Fibroblast of gingiva (primary cell): ENCODE measurements around the gene NFATC1.
A peak's percentile ranks its signal among the peaks of the same experiment; 100 is the strongest.
"Not testable (repeated sequence)": the region's sequence is repeated elsewhere in the genome, so short reads cannot be mapped to it uniquely, and the experiment has no call there.

Experiments
- DNase-seq: peaks from one replicate; pipeline ENCODE4 v3.0.0-alpha.2; 2011; ENCODE audit warnings: low read depth

NFATC1 gene

GRCh38 chr18:79375441-79376154, 20.1 kb upstream of the NFATC1 start:
- no peak for DNase-seq

DNA sequence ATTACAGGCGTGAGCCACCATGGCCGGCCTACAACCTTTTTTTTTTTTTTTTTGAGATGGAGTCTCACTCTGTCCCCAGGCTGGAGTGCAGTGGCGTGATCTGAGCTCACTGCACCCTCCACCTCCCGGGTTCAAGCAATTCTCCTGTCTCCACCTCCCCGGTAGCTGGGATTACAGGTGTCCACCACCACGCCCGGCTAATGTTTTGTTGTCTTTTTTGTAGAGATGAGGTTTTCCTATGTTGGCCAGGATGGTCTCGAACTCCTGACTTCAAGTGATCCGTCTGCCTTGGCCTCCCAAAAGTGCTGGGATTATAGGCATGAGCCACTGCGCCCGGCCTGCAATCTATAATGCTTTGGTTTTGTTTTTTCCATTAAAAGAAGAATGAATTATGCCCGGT, 19.1 kb upstream of the NFATC1 start:
- not testable (repeated sequence) for DNase-seq

GRCh38 chr18:79377187-79377891, 18.4 kb upstream of the NFATC1 start:
- no peak for DNase-seq

GRCh38 chr18:79378536-79379250, 17.0 kb upstream of the NFATC1 start:
- DNase-seq: peak; percentile 50

- DNase-seq: no peak
These were observed 16.4 kb upstream of the NFATC1 start for GRCh38 chr18:79379251-79379905.

DNA sequence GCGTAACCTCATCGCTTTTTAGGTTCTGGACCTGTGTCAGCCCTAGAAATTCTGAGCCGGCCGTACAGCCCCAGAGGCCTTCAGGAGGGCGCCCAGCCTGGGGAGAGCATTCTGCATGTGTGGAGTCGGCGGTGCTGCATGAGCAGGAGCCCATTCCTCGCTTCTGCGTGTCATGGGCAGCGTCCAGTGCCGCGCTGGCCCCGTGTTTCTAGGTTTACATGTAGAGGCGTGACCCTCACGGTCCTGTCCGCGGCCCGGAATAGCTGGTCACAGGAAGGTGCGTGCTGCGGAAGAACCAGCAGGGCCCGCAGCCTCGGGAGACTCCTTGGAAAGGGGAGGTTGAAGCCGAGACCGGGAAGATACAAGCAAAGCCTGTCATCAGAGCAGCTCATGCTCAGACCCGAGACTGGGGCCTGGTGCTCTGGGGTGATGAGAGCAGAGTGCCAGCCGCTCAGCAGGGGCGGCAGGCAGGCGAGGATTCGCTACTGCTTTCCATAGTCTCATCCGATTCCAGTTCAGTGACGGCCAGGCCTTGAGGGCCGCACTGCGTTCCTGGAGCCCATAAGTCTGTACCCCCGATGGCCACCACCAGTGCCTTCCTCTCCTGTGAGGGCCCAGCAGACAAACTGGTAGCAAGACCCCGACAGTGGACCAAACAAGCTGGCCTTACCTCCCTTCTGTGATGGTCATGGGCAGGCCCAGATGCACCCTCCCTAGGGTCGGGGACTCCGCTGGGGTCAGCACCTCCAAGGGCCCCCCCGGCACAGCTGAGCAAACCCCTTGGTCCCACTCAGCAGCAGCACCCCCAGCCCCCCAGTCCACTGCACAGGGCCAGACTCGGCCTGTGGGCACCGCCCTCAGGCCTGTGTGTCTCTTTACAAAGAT, 15.6 kb upstream of the NFATC1 start:
- DNase-seq: no peak

GRCh38 chr18:79380816-79381806, 14.6 kb upstream of the NFATC1 start:
- peak; percentile 31 for DNase-seq

- no peak for DNase-seq
These were observed 13.9 kb upstream of the NFATC1 start for GRCh38 chr18:79381811-79382311.

DNA sequence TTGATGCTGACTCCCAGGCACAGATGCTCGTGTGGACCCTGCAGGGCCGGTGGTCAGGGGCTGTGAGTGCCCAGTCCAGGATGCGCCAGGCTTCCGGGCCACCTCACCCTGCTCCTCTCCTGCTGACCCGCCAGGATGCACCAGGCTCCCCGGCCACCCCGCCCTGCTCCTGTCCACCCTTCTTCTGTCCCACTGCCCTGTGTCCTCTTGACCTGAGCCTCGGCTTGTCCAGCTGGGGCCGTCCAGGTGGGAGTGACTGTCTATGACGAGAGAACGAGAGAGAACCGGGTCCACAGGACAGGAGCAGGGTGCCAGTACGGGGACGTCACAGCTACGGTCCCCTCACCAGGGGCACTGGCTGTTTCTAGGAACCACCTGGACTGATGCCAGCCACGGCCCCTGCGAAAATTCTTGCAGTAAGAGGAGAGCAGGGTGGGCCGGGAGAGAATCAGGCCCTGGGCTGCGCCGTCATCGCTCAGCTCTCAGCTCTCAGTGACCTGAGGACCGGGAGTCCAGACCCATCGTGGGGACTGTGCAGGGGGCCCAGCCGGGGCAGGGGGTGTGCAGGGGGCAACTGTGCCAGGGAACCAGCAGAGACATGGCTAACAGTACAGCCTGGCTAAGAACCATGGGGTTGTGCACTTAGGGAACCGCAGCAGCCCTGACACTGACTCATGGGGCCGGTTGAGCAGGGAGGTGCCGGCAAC, 12.9 kb upstream of the NFATC1 start:
- no peak for DNase-seq

DNA sequence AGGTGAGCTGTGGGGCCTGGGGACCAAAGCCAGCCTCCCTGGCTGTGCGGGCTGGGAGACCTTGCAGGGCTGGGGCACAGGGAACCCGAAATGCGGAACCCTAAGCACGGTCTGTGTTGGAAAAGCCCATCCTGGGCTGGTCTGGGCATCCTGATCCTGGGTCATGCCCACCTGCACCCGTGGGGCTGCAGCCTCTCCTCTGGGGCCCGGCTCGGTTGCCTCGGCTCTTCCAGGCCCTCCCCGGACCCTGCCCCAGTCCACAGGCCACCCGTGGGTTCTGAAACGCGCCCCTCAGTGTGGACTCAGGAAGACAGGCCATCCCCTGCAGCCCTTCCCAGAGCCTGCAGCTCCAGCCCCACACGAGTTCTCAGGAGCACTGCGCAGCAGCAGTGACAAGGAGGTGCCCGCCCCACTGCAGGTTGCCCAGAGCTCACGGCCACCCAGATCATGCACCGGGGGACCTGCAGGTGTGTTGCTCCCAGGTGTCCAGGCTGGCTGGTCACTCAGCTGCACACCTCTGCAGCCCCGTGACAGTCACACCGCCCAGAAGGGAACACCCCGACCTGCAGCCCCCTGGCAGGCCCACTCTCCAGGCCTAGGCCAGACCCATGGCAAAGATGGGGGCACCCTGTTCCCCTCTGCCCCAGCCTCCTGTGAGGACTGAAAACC, 12.2 kb upstream of the NFATC1 start:
- DNase-seq: no peak

- DNase-seq: no peak
These were observed 11.5 kb upstream of the NFATC1 start for GRCh38 chr18:79384151-79384807.

- DNase-seq: no peak
These were observed 10.9 kb upstream of the NFATC1 start for GRCh38 chr18:79384834-79385233.

DNA sequence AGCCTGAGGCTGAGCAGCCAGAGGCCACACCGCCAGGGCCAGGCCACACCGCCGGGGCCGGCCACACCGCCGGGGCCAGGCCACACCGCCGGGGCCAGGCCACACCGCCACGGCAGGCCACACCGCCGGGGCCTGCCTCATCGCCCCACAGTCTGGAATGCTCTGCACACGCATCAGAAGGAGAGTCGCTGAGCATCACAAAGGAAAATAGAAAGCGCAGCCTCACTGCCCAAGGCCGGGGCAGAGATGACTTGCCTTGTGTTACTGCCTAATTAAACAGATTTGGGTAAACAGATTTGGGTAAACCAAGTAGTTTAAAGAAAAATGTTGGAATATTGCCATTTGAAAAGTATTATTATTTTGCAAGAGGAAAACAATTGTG, 10.4 kb upstream of the NFATC1 start:
- DNase-seq: no peak

DNA sequence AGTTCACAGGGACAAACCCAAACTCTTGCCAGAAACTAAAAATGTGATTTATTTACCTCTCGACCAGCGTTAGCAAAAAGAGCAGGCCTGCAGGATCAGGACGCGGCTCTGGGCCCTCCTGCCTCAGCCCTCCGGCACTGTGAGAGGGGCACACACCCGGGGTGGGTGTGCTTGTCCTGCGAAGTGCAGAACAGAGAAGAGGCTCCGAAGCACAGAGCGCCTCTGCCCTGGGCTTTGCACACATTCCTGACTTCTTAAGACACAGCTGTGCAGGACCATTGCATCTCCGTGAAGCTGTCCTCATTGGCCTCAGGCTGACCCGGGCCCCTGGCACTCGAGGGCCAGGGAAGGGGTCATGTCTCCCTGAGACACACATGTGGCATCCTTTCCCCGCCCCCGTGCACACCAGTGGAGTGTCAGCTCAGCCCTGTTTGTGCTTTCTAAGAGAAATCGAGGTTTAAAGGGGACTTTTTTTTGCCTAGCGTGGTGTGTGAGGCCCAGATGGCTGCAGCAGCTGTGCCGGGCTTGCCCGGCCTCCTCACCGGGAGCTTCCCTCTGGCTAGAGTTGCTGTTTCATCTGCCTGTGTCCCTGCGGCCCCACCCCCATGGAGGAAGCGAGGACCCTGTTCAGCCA, 9.9 kb upstream of the NFATC1 start:
- no peak for DNase-seq

DNA sequence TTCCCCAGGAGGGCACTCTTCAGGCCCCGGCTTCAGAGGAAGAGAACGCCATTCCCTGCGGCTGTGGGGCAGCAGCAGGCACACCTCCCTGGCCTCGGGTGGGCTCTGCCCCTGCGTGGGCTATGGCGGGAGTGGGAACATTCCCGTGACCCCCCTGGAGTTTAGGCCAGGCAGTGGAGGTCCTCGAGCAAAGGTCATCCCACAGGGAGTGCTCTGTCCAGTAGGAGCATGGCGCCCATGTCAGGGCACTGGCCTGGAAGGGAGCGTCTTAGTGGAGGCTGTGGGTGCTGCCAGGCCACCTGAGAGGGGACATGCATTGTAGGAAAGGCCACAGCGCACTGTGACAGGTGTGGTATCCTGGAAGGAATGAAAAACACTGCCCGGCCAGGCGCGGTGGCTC, 9.2 kb upstream of the NFATC1 start:
- no peak for DNase-seq

DNA sequence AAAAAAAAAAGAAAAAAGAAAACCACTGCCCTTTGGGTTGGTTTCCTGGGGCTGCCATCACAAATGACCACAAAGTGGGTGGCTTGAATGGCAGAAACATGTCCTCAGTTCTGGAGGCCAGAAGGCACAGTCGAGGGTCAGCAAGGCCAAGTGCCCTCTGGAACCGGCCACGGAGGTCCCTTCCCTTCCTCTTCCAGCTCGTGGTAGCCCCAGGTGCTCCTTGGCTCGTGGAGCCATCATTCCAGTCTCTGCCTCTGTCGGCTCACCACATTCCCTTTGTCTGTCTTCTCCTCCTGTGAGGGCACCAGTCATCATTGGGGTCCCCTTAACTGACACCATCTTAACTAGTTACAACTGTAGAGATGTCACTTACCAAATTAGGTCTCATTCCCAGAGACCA, 8.5 kb upstream of the NFATC1 start:
- DNase-seq: no peak

- DNase-seq: no peak
These were observed 8.1 kb upstream of the NFATC1 start for GRCh38 chr18:79387615-79388014.

GRCh38 chr18:79388043-79388442, 7.7 kb upstream of the NFATC1 start:
- no peak for DNase-seq
